Esophagus muscularis mucosa (tissue), 4 donors: ENCODE data around the gene BAZ2B. TPM values are rescaled to one million over a fixed set of nuclear protein-coding genes. Genes with fewer than 3 reads are reported as not detected.
"Not testable (repeated sequence)": the region's sequence is repeated elsewhere in the genome, so short reads cannot be mapped to it uniquely, and the experiment has no call there.

ENCODE experiments used
- DNase-seq: peaks from one replicate; pipeline ENCODE4 v3.0.0-alpha.2; 2017; ENCODE audit errors: extremely low spot score
- H3K27ac ChIP-seq, 4 donors: fragments of 200-600 bp; sonication (generic); replicated peaks in 1 of 4; 1 replicate in 3 of 4; 2 replicates in 1 of 4; pipeline ENCODE4 v1.5.1; 2016 to 2019; ENCODE audit warnings: mild to moderate bottlenecking in 1 of 4
- H3K27me3 ChIP-seq, 4 donors: fragments of 200-600 bp; sonication (generic); one replicate each; pipeline versions ENCODE4 v1.5.1 to v1.6.0; 2016 to 2019
- H3K36me3 ChIP-seq, 4 donors: fragments of 200-600 bp; sonication (generic); one replicate each; pipeline ENCODE4 v1.5.1; 2016 to 2019
- H3K4me1 ChIP-seq, 4 donors: fragments of 200-600 bp; sonication (generic); one replicate each; pipeline ENCODE4 v1.5.1; 2016 to 2019
- H3K4me3 ChIP-seq, 4 donors: fragments of 200-600 bp; sonication (generic); 1 replicate in 2 of 4; 2 replicates in 2 of 4; pipeline ENCODE4 v1.5.1; 2016 to 2019; ENCODE audit warnings: mild to moderate bottlenecking in 4 of 4, moderate library complexity in 1 of 4
- H3K9me3 ChIP-seq, 4 donors: fragments of 200-600 bp; sonication (generic); 1 replicate in 3 of 4; 2 replicates in 1 of 4; pipeline ENCODE4 v1.5.1; 2016 to 2019
- CTCF ChIP-seq, 3 experiments: fragments of 200-600 bp in 2 of 3; fragments of 450-650 bp in 1 of 3; sonication (generic) in 2 of 3; IDR thresholded peaks; one replicate each; pipeline ENCODE4 v1.5.1; 2017 to 2019; ENCODE audit warnings: antibody characterized with exemption in 3 of 3, mild to moderate bottlenecking in 2 of 3, moderate library complexity in 1 of 3
- EP300 ChIP-seq: sonication (generic); formaldehyde crosslinking; IDR thresholded peaks from one replicate; pipeline ENCODE4 v1.6.1; 2017; ENCODE audit warnings: antibody characterized with exemption
- POLR2A ChIP-seq: fragments of 450-650 bp; IDR thresholded peaks from one replicate; pipeline ENCODE4 v1.6.1; 2017; ENCODE audit warnings: antibody characterized with exemption, moderate library complexity, mild to moderate bottlenecking, low read depth
- POLR2AphosphoS5 ChIP-seq, 2 donors: sonication (generic); formaldehyde crosslinking; IDR thresholded peaks; one replicate each; pipeline ENCODE4 v1.6.1; 2017; ENCODE audit warnings: antibody characterized with exemption in 2 of 2
- WGBS: methylation state at CpG from one replicate; pipeline ENCODE4 v1.1.5; 2018; 5-methylcytosine and 5-hydroxymethylcytosine counted together
- intact Hi-C: fragments of 100-400 bp; cut with DNase I; formaldehyde crosslinking; loops from one replicate; pipeline ENCODE4 v1.15.1; 2023
- total RNA-seq, 4 donors: library from RNA; depleted of rRNA; stranded (reverse); fragments of >200 nt; gene quantifications; one replicate each; pipeline versions ENCODE4 v1.1.0 to v1.2.1, GENCODE V29; 2016

BAZ2B gene
- total RNA-seq, 4 donors from 2014 or later = 76.3 to 97.2 (median 91.0) TPM

GRCh38 chr2:159375241-159375640 lies 241.1 kb downstream of the BAZ2B start:
- DNase-seq = no peak
- H3K36me3 ChIP-seq = peaks cover 25 to 60% (median 41%) of the 10 kb centered on the region in 4 donors
- no peaks in the 10 kb centered on the region for H3K27me3 ChIP-seq
- H3K4me3 ChIP-seq = no peak overlapping the region
- TF ChIP-seq EP300 (no peak), POLR2A (no peak), POLR2AphosphoS5 (IDR thresholded peaks at IDR 0.05) (no peak), CTCF (IDR thresholded peaks at IDR 0.05) (no peak)
- intact Hi-C loops = no loop called here
- no peaks in the 10 kb centered on the region for H3K4me1 ChIP-seq
- no peak overlapping the region for H3K27ac ChIP-seq
- H3K9me3 ChIP-seq = no peaks in the 10 kb centered on the region

GRCh38 chr2:159371506-159371905 lies 244.8 kb downstream of the BAZ2B start:
- Histone ChIP-seq H3K27ac (no peak overlapping the region), H3K27me3 (no peaks in the 10 kb centered on the region), H3K4me1 (no peaks in the 10 kb centered on the region), H3K4me3 (no peak overlapping the region), H3K36me3 (peaks cover 30 to 85% (median 61%) of the 10 kb centered on the region in 4 donors), H3K9me3 (no peaks in the 10 kb centered on the region)
- TF ChIP-seq POLR2A (no peak), POLR2AphosphoS5 (IDR thresholded peaks at IDR 0.05) (no peak), EP300 (no peak), CTCF (IDR thresholded peaks at IDR 0.05) (no peak)
- DNase-seq = no peak
- whole genome bisulfite sequencing = 66% methylated on average over 2 of the region's 2 CpGs
- intact Hi-C loops = no loop called here

- WGBS = 100% methylated on average over 3 of the region's 3 CpGs
- peaks cover 13 to 92% (median 77%) of the 10 kb centered on the region in 4 donors for H3K36me3 ChIP-seq
- no peak overlapping the region for H3K27ac ChIP-seq
- TF ChIP-seq POLR2AphosphoS5 (IDR thresholded peaks at IDR 0.05) = no peak
- no peak for TF ChIP-seq EP300
- TF ChIP-seq POLR2A = no peak
- no peaks in the 10 kb centered on the region for H3K27me3 ChIP-seq
- H3K4me1 ChIP-seq = no peaks in the 10 kb centered on the region
- H3K9me3 ChIP-seq = no peaks in the 10 kb centered on the region
- intact Hi-C loops = no loop called here
- DNase-seq = no peak
- H3K4me3 ChIP-seq = no peak overlapping the region
Measured at GRCh38 chr2:159366538-159366937, 249.8 kb downstream of the BAZ2B start.

- Histone ChIP-seq H3K36me3 (peaks cover 5 to 63% (median 51%) of the 10 kb centered on the region in 4 donors), H3K9me3 (no peaks in the 10 kb centered on the region), H3K27ac (no peak overlapping the region), H3K4me1 (no peaks in the 10 kb centered on the region), H3K4me3 (no peak overlapping the region), H3K27me3 (no peaks in the 10 kb centered on the region)
- DNase-seq = no peak
- 86% methylated on average over 2 of the region's 2 CpGs for WGBS
- no peak for TF ChIP-seq POLR2AphosphoS5 (IDR thresholded peaks at IDR 0.05)
- no peak for TF ChIP-seq CTCF (IDR thresholded peaks at IDR 0.05)
- no peak for TF ChIP-seq POLR2A
- no peak for TF ChIP-seq EP300
- intact Hi-C loops = no loop called here
Measured at GRCh38 chr2:159362816-159363251, 253.5 kb downstream of the BAZ2B start.

GRCh38 chr2:159362094-159362493 lies 254.3 kb downstream of the BAZ2B start:
- Histone ChIP-seq H3K4me3 (no peak overlapping the region), H3K27ac (no peak overlapping the region), H3K9me3 (no peaks in the 10 kb centered on the region), H3K4me1 (no peaks in the 10 kb centered on the region), H3K27me3 (no peaks in the 10 kb centered on the region), H3K36me3 (peaks cover 5 to 58% (median 47%) of the 10 kb centered on the region in 4 donors)
- WGBS = 95% methylated on average over 2 of the region's 2 CpGs
- TF ChIP-seq POLR2A = no peak
- TF ChIP-seq EP300 = no peak
- no peak for TF ChIP-seq POLR2AphosphoS5 (IDR thresholded peaks at IDR 0.05)
- no peak for TF ChIP-seq CTCF (IDR thresholded peaks at IDR 0.05)
- no peak for DNase-seq
- intact Hi-C loops = no loop called here

GRCh38 chr2:159361603-159362002 lies 254.7 kb downstream of the BAZ2B start:
- H3K4me1 ChIP-seq, DNase-seq, H3K27ac ChIP-seq, H3K4me3 ChIP-seq, H3K27me3 ChIP-seq, H3K9me3 ChIP-seq, intact Hi-C loops: not testable (repeated sequence)
- WGBS = 97% methylated on average over 3 of the region's 3 CpGs
- peaks cover 5 to 57% (median 45%) of the 10 kb centered on the region in 4 donors for H3K36me3 ChIP-seq
